PFSK-1 (cell line): ENCODE results near the gene SNCA.

Source experiments
- FOXP2 ChIP-seq: optimal IDR thresholded peaks from 2 replicates; pipeline ENCODE3; 2011; ENCODE audit warnings: borderline replicate concordance, control low read depth, inconsistent platforms; ENCODE audit not compliant: insufficient read depth; ENCODE audit errors: extremely low read length, extremely low read depth
- POLR2AphosphoS5 ChIP-seq: IDR thresholded peaks from 2 replicates; pipeline ENCODE4 v1.6.1; 2012; ENCODE audit warnings: low read depth, mild to moderate bottlenecking, control low read depth, low read length, moderate library complexity
- REST ChIP-seq, 2 experiments: IDR thresholded peaks; 2 replicates each; pipeline versions ENCODE4 v1.6.1 to v1.8.0; 2011 to 2012; ENCODE audit warnings: low read depth in 2 of 2, low read length in 2 of 2, control low read depth in 1 of 2, inconsistent platforms in 1 of 2, mild to moderate bottlenecking in 1 of 2, moderate library complexity in 1 of 2; ENCODE audit not compliant: insufficient read depth in 1 of 2
- SIN3A ChIP-seq: IDR thresholded peaks from 2 replicates; pipeline ENCODE4 v1.6.1; 2012; ENCODE audit warnings: mild to moderate bottlenecking, low read length, moderate library complexity, borderline replicate concordance; ENCODE audit not compliant: insufficient read depth
- TAF1 ChIP-seq: IDR thresholded peaks from 2 replicates; pipeline ENCODE4 v1.6.1; 2012; ENCODE audit warnings: low read length, control low read depth, borderline replicate concordance; ENCODE audit not compliant: insufficient read depth

The SNCA gene

GRCh38 chr4:89700766-89701423, 136.1 kb downstream of the SNCA start:
- TF ChIP-seq SIN3A, result no peak
- no peak for TF ChIP-seq FOXP2
- no peak for TF ChIP-seq REST (IDR thresholded peaks at IDR 0.05; ENCODE audit: insufficient read depth in 1 of 2, low read depth in 2 of 2, low read length in 2 of 2)
- no peak for TF ChIP-seq TAF1
- no peak for TF ChIP-seq POLR2AphosphoS5

GRCh38 chr4:89685690-89686089, 151.3 kb downstream of the SNCA start:
- TF ChIP-seq TAF1 (no peak), FOXP2 (no peak), SIN3A (no peak), POLR2AphosphoS5 (no peak), REST (IDR thresholded peaks at IDR 0.05; ENCODE audit: insufficient read depth in 1 of 2, low read depth in 2 of 2, low read length in 2 of 2) (no peak)

GRCh38 chr4:89685277-89685676, 151.7 kb downstream of the SNCA start:
- TF ChIP-seq SIN3A (no peak), POLR2AphosphoS5 (no peak), TAF1 (no peak), FOXP2 (no peak), REST (IDR thresholded peaks at IDR 0.05; ENCODE audit: insufficient read depth in 1 of 2, low read depth in 2 of 2, low read length in 2 of 2) (no peak)

GRCh38 chr4:89684536-89684935, 152.4 kb downstream of the SNCA start:
- TF ChIP-seq TAF1, result no peak
- no peak for TF ChIP-seq POLR2AphosphoS5
- TF ChIP-seq REST (IDR thresholded peaks at IDR 0.05; ENCODE audit: insufficient read depth in 1 of 2, low read depth in 2 of 2, low read length in 2 of 2), result no peak
- TF ChIP-seq SIN3A, result no peak
- no peak for TF ChIP-seq FOXP2

- TF ChIP-seq REST (IDR thresholded peaks at IDR 0.05; ENCODE audit: insufficient read depth in 1 of 2, low read depth in 2 of 2, low read length in 2 of 2), result no peak
- TF ChIP-seq FOXP2, result no peak
- TF ChIP-seq POLR2AphosphoS5, result no peak
- TF ChIP-seq TAF1, result no peak
- TF ChIP-seq SIN3A, result no peak
These were observed 154.2 kb downstream of the SNCA start for GRCh38 chr4:89682808-89683207.
